GM04503 (cell line): Measurements from ENCODE around the gene TLE2.
"Not testable (repeated sequence)": the region's sequence is repeated elsewhere in the genome, so short reads cannot be mapped to it uniquely, and the experiment has no call there.

Experiments
- DNase-seq: peaks from one replicate; pipeline ENCODE4 v3.0.0-alpha.2; 2012; ENCODE audit warnings: low read depth

The TLE2 gene

DNA sequence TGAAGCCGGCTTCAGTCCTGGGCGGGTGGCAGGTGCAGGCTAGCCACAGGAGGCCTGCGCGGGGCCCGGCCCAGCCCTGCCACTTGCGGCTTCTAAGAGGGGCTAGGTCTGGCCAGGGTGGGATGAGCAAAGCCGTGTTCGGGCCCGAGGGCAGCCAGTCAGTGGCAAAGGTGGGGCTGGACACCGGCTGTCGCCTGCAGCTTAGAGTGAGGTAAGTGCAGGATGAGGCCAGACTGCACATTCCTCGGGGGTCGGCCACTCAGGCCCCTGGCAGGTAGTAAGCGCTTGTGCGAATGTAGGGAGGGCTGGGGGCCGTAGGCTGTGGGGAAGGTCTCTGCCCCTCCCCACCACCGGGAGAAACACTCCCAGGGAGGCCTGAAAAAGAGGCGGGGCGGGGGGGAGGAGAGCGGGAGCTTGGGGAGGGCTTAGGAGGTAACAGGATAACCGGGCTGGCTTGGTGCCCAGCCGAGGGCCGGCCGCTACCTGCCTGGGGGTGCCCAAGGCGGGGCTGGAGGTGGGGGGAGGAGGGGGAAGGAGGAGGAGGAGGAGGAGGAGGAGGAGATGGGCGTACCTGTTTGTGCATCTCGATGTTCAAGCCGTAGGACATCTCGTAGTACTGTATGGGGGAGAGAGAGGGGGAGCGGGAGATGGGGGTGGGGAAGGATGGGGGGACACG lies 26.8 kb upstream of the TLE2 start:
- no peak for DNase-seq

DNA sequence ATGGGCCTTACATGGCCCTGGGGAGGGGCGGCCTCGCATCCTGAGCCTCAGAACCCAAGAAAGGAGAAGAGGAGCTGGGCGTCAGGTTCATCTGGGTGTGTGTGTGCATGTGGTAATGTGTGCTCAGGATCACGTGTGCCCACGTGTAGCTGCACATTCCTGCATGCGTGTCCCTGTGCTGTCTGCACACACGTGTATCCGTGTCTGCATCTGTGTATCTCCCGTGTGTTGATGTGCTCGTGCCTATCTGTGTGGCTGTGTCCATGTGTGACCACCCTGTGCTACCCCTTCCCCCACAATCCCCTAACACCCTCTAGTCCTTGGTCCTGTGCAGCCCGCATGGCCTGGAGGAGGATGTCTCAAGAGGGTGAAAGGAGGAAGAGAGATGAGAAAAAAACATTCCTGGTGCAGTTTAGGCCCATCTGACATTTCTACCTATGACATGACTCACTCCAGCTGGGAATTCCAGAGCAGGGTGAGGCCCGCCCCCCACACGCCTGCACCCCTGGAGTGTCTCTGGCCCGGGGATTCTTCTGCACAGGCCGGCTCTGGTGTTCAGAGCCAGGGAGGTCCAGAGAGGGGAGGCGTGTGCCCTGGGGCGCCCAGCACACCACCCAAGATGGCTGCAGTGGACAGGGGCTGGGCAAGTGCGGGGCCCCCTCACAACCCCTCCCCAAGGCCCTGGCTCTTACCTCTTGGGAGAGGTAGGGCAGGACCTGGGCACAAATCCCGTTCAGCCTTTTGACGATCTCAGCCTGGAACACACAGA lies 26.1 kb upstream of the TLE2 start:
- no peak for DNase-seq

DNA sequence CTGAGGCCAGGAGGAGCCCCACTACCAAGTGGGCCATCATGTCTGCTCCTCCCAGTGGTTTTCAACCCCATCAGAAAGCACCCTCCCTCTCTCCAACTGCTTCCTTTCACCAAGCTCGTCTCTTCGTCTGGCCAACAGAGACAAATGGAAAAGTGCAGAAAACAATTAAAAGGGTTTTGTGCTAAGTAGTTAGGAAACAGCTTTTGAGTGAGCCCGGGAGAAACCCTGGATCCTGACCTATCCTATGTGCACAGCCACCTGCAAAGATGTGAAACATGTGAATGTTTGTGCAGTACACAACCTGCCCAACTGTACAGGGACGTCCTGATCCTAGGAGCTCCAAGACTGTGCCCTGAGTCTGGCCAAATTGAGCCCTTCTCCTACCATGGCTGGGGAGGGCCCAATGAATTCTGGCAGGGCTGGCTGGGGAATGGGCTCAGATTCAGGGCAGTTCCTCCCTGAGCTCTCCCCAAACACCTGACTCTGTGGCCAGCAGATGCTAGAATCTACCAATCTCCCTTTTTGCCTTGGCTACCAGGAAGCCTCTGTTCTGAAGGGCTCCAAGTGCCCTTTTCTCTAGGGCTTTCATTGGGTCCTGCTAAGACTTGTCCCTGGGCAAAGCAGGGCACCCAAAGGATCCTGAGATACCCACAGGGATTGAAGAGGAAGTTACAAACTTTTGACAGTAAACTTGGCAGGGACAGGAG lies 25.3 kb upstream of the TLE2 start:
- no peak for DNase-seq

DNA sequence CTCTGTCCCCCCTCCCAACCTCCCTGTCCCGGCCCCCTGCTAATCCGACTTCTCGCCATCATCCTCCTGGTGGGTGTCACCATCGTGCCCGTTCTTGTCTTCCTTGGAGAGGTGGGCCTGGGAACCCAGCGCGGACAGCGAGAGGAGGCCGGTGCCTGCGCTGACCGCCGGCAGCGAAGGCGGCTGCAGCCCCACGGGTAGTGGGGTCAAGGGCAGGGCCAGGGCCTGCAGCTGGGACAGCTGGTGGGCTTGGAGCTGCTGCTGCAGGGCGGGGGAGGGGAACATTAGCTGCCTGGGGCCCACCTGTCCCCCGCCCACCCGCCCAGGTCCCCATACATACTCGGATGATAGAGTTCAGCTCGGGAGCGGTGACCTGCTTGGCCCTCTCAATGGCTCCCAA lies 24.7 kb upstream of the TLE2 start:
- no peak for DNase-seq

DNA sequence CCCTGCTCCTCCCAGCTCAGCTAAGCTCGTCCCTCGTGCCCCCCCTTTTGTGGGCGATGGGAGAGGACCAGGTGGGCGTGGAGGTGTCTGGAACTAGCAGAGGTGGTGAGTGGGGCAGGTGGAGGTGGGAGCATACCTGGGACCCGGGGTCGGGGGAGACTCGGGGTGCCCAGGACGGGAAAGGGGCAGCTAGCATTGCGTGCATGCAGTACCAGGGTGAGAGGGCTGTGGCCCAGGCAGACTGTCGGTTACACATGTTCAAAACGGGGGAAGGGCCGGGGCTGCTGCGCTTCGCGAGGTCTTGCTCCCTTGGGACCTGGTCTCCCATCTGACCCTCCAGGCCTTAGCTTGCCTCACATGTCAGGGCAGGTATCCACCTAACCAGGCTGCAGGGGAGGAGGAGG lies 24.1 kb upstream of the TLE2 start:
- DNase-seq: no peak

DNA sequence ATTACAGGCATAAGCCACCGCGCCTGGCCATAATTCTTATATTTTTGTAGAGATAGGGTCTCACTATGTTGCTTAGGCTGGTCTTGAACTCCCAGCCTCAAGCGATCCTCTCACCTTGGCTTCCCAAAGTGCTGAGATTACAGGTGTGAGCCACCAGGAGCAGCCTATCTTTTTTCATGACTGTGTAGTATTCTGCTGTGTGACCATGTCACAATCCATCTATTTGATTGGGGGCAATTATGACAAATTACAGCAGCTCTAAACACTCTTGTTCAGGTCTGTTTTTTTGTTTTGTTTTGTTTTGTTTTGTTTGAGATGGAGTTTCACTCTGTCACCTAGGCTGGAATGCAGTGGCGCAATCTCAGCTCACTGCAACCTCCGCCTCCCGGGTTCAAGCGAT lies 20.9 kb upstream of the TLE2 start:
- DNase-seq: not testable (repeated sequence)

DNA sequence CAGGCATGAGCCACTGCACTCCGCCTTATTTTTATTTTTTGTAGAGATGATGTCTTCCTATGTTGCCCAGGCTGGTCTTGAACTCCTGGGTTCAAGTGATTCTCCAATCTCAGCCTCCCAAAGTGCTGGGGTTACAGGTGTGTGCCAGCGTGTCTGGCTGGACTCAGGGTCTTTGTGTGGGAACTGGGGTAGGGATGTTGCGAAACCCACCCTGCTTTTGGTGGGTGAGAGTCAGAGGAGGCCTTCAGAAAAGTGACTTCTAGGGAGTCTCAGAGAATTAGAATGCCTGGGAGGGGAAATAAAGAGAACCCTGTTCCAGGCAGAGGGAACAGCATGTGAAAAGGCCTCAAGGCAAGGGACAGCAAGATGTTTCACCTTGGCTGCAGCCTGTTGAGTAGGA lies 20.0 kb upstream of the TLE2 start:
- DNase-seq: no peak

DNA sequence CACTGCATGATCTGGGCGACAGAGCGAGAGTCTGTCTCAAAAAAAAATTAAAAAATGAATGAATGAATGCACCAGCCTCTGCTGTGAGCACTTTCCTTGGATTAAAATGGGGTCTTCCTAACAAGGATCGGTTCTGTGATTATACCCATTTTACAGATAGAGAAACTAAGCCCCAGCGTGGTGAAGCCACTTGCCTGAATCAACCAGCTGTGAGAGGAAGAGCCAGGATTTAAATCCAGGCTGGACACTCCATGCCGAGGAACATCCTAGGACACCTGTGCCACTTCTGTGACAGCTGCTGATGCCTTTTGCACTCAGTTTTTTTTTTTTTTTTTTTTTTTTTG lies 19.1 kb upstream of the TLE2 start:
- no peak for DNase-seq

DNA sequence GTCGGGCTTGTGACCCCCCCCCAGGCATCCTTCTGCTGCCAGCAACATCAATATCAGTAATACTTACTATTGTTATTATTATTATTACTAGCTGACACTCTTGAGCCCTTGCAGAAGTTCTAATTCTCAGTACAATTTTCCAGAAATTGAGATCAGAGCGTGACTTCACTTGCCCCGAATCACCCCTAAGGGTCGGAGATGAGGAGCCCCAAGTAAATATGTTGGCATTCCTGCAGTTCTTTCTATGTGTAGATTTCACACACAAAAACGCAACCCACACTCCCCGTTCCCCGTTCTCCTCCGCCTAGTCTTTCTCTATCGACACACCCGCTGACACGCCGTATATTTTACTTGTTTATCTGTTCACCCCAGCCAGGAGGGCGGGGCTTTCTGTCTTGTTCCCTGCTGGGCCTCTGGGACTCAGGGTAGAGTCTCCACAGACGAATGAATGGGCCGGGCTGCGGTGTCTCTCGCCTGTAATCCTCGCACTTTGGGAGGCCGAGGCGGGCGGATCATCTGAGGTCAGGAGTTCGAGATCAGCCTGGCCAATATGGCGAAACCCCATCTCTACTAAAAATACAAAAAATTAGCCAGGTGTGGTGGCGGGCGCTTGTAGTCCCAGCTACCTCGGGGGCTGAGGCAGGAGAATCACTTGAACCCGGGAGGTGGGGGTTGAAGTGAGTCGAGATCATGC lies 18.6 kb upstream of the TLE2 start:
- DNase-seq: no peak

DNA sequence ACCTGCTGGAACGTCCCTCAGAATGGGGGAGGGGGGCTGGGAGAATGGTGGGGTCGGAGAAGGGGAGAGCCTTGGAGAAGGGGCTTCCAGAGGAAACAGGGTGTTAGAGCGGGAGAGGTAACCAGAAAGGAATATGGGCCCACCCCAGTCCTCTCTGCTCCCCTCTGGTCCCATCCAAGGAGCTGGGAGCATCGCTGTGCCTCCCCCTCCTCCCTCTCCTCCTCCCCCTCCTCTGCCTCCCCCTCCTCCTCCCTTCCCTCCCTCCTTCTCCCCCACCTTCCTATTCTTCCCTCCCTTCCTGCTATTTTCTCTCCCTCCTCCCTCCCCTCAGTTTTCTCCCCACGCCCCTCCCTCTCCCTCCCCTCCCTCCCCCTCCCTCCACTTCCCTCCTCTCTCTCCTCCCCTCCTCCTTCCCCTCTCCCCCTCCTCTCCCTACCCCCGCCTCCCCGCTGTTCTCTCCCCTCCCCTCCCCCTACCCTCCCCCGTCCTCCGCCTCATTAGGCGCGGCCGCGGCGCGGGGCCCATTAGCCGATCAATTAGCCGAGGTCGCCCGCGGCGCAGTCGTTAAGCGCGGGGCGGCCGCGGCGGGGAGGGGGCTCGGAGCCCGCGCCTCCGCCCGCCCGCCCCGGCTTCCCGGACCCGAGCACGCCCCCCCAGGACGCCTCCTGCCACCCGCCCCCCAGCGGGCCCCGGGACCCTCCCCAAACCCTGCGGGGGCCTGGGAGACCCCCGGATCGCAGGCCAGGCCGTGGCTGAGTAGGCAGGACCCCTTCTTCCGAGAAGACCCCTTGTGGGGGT lies 17.8 kb upstream of the TLE2 start:
- DNase-seq: no peak

DNA sequence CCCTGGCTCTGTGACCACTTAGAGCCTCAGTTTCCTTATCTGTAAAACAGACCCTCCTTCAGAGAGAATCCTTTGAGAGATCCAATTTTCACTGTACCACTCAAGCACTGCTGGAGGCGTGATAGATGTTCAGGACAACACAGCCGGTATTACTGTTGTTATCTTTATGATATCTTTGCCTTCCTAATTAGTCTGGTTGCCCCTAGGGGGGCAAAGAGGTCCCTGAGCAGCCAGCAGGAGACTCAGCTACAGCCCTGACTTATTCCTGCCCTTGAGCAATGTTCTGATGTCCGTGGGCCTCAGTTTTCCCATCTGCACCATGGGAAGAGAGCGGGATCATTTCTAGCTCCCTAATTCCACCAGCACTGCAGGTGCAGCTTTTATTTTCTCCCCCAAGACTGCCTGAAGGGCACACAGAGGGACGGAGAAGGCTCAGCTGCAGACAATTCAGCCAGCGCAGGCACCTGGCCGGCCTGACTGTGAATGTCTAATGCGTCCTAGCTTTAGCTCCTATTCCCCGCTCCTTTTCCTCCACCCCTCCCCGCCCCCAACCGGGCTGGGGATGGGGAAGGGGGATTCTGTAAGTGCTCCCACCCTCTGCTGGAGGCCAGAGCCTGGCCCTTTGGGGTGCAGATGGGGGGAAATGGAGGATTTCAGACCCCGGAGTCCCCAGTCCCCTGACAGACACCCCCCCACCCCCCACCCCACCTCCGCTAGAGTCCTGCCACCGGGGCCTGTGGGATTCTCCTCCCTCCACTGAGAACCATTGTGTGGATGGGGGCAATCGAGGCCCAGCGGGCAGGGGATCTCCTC lies 17.0 kb upstream of the TLE2 start:
- DNase-seq: no peak

DNA sequence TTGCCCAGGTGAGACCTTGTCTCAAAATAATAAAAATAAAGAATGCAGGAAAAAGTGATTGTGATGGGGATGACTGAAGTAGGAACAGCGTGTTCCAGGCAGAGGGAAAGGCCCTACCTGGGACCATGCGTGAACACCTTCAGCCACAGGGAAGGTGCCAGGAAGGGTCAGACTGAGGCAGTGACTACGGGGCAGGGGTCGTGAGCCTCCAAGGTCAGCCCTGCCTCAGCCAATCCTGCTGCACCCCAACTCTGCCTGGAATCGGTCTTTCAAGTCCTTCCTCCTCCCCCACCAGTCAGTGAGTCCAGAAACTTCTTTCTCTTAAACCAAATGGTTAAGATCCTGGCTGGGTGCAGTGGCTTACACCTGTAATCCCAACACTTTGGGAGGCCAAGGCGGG lies 16.1 kb upstream of the TLE2 start:
- no peak for DNase-seq

DNA sequence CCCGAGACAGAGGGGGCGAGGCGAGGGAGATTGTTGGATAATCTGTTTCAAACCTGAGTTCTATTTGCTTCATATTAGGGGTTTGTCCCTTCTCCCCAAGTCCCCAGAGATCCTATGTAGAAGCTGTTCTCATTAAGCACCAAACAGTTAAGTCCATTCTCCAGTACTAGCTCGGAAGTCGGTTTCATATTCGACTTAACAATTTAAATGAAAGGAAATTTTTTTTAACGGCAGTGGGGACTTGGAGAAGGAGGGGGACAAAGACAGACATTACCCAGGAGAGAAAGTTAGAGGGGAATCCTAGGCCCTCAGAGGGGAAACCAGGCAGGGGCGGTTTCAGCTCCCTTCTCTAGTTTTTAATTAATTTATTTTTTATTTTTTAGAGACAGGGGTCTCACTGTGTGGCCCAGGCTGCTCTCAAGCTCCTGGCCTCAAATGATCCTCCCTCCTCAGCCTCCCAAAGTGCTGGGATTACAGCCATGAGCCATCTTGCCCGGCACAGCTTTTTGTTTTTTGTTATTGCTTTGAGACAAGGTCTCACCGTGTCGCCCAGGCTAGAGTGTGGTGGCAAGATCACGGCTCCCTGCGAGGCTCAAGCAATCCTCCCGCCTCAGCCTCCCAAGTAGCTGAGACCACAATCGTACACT lies 13.7 kb upstream of the TLE2 start:
- DNase-seq: no peak

DNA sequence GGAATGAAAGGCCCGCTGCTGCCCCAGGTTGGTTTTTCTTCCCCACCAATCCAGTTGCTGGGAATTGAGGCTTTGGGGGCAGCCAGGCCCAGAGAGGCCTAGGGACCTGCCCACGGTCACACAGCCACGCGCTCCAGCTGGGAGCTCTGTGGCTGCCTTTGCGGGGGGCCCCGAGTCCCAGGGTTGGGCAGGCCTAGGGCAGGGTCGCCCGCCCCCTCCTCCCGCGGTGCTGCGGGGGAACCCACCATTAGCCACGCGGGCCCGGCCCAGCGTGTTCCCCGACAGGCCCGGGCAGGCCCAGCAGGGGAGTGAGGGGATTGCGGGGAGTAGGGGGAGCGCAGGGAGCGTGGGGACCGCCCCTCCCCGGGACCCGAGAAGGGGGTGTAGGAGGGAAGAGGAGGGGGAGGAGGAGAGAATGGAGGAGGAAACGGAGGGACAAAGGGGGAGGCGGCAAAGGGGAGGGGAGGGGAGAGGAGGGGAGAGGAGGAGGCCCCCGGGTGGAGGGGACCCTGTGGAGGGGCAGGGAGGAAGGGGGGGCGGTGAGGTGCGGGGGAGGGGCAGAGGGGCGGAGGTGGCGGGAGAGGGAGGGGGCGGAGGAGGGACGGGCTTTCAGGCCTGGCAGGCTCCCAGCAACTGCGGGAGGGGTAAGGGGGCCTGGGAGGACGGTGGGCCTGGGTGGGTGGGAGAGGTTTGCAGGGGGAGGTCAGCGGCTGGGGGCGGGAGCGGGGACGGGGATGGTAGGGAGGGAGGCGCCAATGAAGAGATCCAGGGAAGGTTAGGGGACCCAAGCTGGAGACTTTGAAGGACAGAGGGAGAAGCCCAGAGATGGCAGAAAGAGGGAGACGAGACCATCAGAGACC lies 12.9 kb upstream of the TLE2 start:
- no peak for DNase-seq

DNA sequence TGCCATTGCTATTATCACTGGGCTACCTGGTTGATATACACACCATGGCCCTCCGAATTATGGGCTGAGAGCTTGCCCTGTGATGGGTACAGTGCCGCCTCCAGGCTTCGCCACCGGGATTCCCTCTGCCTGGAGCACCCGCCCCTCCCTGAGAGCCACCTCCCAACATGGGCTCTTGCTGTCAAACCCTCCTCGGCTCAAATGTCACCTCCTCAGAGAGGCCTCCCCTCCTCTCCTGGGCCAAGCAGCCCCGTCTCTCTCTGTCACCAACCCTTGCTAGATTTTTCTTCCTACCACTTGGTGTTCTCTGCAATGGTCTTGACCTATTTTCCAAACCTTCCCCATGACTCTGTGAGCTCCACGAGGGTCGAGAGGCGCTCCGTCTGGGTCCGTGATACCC lies 12.2 kb upstream of the TLE2 start:
- DNase-seq: no peak

DNA sequence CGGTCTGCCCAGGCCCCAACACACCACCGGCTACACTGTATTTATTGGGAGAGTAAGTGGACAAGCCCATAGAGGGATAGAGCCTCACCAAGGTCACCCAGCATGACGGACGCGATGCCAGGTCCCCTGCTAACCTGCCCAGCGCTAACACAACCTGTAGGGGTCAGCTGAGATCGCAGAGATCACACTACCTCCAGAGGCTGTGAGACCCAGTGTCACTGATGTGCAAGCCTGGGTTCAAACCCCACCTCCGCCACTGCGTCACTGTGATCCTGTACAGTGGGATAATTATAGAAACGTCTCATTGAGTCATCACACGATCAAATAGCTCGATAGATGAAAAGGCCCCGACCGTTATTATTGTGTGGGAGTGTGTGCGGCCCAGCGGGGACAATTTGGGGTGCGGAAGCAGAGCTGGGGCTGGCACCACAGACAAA lies 10.6 kb upstream of the TLE2 start:
- no peak for DNase-seq

DNA sequence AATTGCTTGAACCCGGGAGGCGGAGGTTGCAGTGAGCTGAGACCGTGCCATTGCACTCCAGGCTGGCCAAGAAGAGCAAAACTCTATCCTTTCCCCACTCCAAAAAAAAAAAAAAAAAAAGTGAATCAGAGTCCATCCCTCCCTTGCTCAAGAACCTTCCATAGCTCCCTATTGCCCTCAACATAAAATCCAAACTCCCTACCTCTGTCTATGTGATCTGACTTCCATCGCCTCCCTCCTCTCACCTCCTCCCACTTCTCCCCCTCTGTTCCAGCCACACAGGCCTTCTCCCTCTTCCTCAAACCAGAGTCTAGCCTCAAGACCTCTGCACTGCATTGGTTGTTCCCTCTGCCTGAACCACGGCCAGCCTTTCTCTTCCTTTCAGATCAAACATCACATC lies 10.0 kb upstream of the TLE2 start:
- no peak for DNase-seq

DNA sequence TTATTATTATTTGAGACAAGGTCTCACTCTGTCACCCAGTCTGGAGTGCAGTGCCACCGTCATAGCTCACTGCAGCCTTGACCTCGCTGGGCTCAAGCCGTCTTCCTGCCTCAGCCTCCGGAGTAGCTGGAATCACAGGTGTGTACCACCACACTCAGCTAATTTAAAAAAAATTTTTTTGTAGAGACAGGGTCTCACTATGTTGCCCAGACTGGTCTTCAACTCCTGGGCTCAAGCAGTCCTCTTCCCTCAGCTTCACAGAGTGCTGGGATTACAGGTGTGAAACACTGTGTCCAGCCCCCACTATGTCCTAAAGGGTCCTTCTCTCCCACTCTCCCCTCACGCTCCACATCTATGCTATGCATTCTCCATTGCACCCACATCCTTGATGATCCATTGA lies 9.1 kb upstream of the TLE2 start:
- no peak for DNase-seq

DNA sequence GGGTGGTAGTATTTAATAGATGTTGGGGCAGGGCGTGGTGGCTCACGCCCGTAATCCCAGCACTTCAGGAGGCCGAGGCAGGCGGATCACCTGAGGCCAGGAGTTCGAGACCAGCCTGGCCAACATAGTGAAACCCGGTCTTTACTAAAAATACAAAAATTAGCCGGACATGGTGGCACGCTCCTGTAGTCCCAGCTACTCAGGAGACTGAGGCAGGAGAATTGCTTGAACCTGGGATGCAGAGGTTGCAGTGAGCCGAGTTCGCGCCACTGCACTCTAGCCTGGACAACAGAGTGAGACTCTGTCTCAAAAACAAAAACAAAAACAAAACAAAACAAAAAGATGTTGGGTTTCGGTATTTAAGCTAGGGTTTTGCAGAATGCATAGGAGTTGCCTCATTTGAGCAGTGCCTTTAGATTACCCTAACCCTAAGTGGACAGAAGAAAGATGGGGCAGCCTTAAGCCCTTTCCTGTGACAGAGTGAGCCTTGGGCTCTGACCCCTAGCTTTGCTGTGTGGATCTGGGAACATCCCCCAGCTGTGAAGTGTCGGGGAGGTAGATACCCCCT lies 8.0 kb upstream of the TLE2 start:
- DNase-seq: not testable (repeated sequence)
